ENCODE results near the gene SPATA31C2.

Gene SPATA31C2

GRCh38 chr9:88173378-88173999 is 35.2 kb upstream of the SPATA31C2 start:
- no peak overlapping the region for H3K4me3 ChIP-seq (ENCODE audit: low read depth, low read length)
- TF ChIP-seq CTCF (IDR thresholded peaks at IDR 0.05; ENCODE audit: low read depth, low read length), result peak; percentile 94
- TF ChIP-seq MAX (IDR thresholded peaks at IDR 0.05; ENCODE audit: low read depth, low read length), result no peak
- peak; percentile 83 for DNase-seq (ENCODE audit: low read depth)

- TF ChIP-seq POLR2A (IDR thresholded peaks at IDR 0.05; ENCODE audit: extremely low read depth, insufficient read length) (no peak), MYC (IDR thresholded peaks at IDR 0.05; ENCODE audit: low read depth, low read length) (no peak), CTCF (IDR thresholded peaks at IDR 0.05; ENCODE audit: low read depth, low read length) (no peak), MAX (IDR thresholded peaks at IDR 0.05; ENCODE audit: low read depth, low read length) (no peak)
- DNase-seq (ENCODE audit: low read depth), result no peak
- H3K4me3 ChIP-seq (ENCODE audit: low read depth, low read length), result no peak overlapping the region
Observed at GRCh38 chr9:88169700-88170099, 31.4 kb upstream of the SPATA31C2 start.

- TF ChIP-seq POLR2A (IDR thresholded peaks at IDR 0.05; ENCODE audit: extremely low read depth, insufficient read length) (no peak), CTCF (IDR thresholded peaks at IDR 0.05; ENCODE audit: low read depth, low read length) (no peak), MAX (IDR thresholded peaks at IDR 0.05; ENCODE audit: low read depth, low read length) (no peak), MYC (IDR thresholded peaks at IDR 0.05; ENCODE audit: low read depth, low read length) (no peak)
- H3K4me3 ChIP-seq (ENCODE audit: low read depth, low read length), result no peak overlapping the region
- DNase-seq (ENCODE audit: low read depth), result no peak
Observed at GRCh38 chr9:88168564-88168963, 30.3 kb upstream of the SPATA31C2 start.

GRCh38 chr9:88166660-88167059 is 28.4 kb upstream of the SPATA31C2 start:
- TF ChIP-seq CTCF (IDR thresholded peaks at IDR 0.05; ENCODE audit: low read depth, low read length), result no peak
- no peak for DNase-seq (ENCODE audit: low read depth)

GRCh38 chr9:88164850-88165249 is 26.6 kb upstream of the SPATA31C2 start:
- DNase-seq (ENCODE audit: low read depth), result no peak
- no peak overlapping the region for H3K4me3 ChIP-seq (ENCODE audit: low read depth, low read length)
- TF ChIP-seq CTCF (IDR thresholded peaks at IDR 0.05; ENCODE audit: low read depth, low read length) (no peak), MAX (IDR thresholded peaks at IDR 0.05; ENCODE audit: low read depth, low read length) (no peak), MYC (IDR thresholded peaks at IDR 0.05; ENCODE audit: low read depth, low read length) (no peak), POLR2A (IDR thresholded peaks at IDR 0.05; ENCODE audit: extremely low read depth, insufficient read length) (no peak)

More at GRCh38 chr9:88166660-88167059, 28.4 kb upstream of the SPATA31C2 start:
- no peak overlapping the region for H3K4me3 ChIP-seq (ENCODE audit: low read depth, low read length)

- no peak for DNase-seq (ENCODE audit: low read depth)
- no peak overlapping the region for H3K4me3 ChIP-seq (ENCODE audit: low read depth, low read length)
- TF ChIP-seq MAX (IDR thresholded peaks at IDR 0.05; ENCODE audit: low read depth, low read length), result no peak
- TF ChIP-seq CTCF (IDR thresholded peaks at IDR 0.05; ENCODE audit: low read depth, low read length), result no peak
- no peak for TF ChIP-seq MYC (IDR thresholded peaks at IDR 0.05; ENCODE audit: low read depth, low read length)
- TF ChIP-seq POLR2A (IDR thresholded peaks at IDR 0.05; ENCODE audit: extremely low read depth, insufficient read length), result no peak
Observed at GRCh38 chr9:88161144-88161543, 22.9 kb upstream of the SPATA31C2 start.
